Thyroid gland (tissue), 4 donors: ENCODE measurements around the gene P2RX4.

Source experiments
- CTCF ChIP-seq, 6 experiments: fragments of 200-600 bp in 3 of 6; fragments of 450-650 bp in 3 of 6; sonication (generic) in 3 of 6; IDR thresholded peaks; one replicate each; pipeline ENCODE4 v1.5.1; 2016 to 2019; ENCODE audit warnings: antibody characterized with exemption in 6 of 6, mild to moderate bottlenecking in 2 of 6, inconsistent platforms in 1 of 6, moderate library complexity in 1 of 6
- POLR2A ChIP-seq, 2 donors: fragments of 450-650 bp; IDR thresholded peaks; one replicate each; pipeline ENCODE4 v1.6.1; 2017; ENCODE audit warnings: antibody characterized with exemption in 2 of 2, mild to moderate bottlenecking in 2 of 2, moderate library complexity in 1 of 2

- TF ChIP-seq CTCF (IDR thresholded peaks at IDR 0.05): no peak
- TF ChIP-seq POLR2A (IDR thresholded peaks at IDR 0.05): no peak
Measured at GRCh38 chr12:121282072-121282742, 72.3 kb downstream of the P2RX4 start.
